Thoracic aorta (tissue), 2 donors: ENCODE results near the gene IRF2BPL. TPM values are rescaled to one million over a fixed set of nuclear protein-coding genes. Genes with fewer than 3 reads are reported as not detected.

ENCODE experiments used
- ATAC-seq: fragments of 150-250 bp; one replicate; pipeline ENCODE4 v1.8.0; 2017; ENCODE audit warnings: low read depth; ENCODE audit not compliant: insufficient number of reproducible peaks, low FRiP score
- DNase-seq: peaks from one replicate; pipeline ENCODE4 v3.0.0-alpha.2; 2020; ENCODE audit warnings: low spot score
- H3K27ac ChIP-seq, 2 donors: fragments of 200-600 bp; sonication (generic); 1 replicate in 1 of 2; 2 replicates in 1 of 2; pipeline ENCODE4 v1.5.1; 2016; ENCODE audit warnings: mild to moderate bottlenecking in 2 of 2, moderate library complexity in 2 of 2
- H3K27me3 ChIP-seq: fragments of 200-600 bp; sonication (generic); replicated peaks from 2 replicates; pipeline ENCODE4 v1.6.0; 2016; ENCODE audit warnings: mild to moderate bottlenecking; ENCODE audit not compliant: insufficient read depth
- H3K36me3 ChIP-seq: fragments of 200-600 bp; sonication (generic); one replicate; pipeline ENCODE4 v1.5.1; 2016
- H3K4me1 ChIP-seq, 2 donors: fragments of 200-600 bp; sonication (generic); 1 replicate in 1 of 2; 2 replicates in 1 of 2; pipeline versions ENCODE4 v1.5.1 to v1.6.0; 2016; ENCODE audit warnings: low read depth in 2 of 2, mild to moderate bottlenecking in 1 of 2; ENCODE audit not compliant: control insufficient read depth in 1 of 2
- H3K4me3 ChIP-seq: fragments of 200-600 bp; sonication (generic); 2 replicates; pipeline ENCODE4 v1.5.1; 2016; ENCODE audit warnings: mild to moderate bottlenecking
- H3K9me3 ChIP-seq: fragments of 200-600 bp; sonication (generic); 2 replicates; pipeline ENCODE4 v1.5.1; 2016
- total RNA-seq, 2 donors: library from RNA; depleted of rRNA; stranded (reverse); fragments of >200 nt; gene quantifications; one replicate each; pipeline versions ENCODE4 v1.1.0 to v1.2.3, GENCODE V29; 2016
- TF ChIP-seq, protein P1 (sequence below): fragments of 200-600 bp; sonication (generic); IDR thresholded peaks from one replicate; pipeline ENCODE4 v1.5.1; 2019; ENCODE audit warnings: antibody characterized with exemption

The IRF2BPL gene
- total RNA-seq, 2 donors from 2014 or later: 49.6 to 69.7 TPM

DNA sequence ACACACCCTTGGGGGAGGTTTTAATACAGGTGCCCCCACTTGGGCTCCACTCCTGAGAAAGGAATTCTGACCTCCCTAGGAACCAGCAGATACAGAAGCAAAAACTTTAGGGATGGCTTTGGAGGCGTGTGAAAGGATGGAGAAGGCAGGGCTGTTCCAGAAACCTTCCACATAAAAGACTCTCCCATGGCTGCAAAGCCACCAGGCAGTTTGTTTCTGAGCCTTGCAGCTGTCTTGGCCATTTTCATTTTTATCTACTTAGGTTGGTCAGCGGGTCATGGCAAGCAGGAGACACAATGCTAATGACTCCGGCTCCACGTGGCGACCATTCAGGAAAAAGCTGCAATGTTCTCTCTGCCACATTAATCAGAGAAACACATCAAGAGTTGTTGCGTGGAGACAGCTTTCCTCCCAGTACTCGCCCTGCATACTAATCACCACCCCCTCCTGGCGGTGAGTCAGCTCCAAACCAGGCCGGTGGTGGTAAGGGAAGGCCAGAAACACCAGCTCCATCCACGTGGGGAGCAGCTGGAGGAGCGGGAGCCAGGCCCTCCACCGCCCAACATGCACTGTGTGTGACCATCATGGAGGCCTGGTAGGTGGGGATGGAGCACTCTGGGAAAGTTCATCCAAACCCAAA lies 30.9 kb upstream of the IRF2BPL start:
- H3K9me3 ChIP-seq: no peaks in the 10 kb centered on the region
- DNase-seq (no peak), ATAC-seq (no peak)

DNA sequence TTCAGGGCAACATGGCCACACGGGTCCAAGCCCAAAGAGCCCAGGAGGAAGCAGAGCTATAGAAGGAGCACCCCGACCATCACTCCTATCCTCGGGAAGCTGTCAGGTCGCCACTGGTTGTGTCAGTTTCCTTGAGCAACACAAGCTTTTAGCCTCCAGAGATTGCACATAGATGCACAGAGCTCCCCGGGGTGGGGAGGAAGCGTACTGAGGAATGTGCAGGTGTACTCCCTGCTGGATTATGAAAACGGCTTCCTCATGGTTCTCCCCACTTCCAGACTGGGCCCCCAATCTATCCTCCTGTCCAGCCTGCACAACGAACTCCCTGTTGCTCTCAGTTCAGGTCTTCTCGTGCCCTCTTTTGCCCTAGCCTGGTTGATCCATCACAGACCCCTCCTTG lies 30.3 kb upstream of the IRF2BPL start:
- H3K36me3 ChIP-seq: no peaks in the 10 kb centered on the region
- TF ChIP-seq, protein P1, sequence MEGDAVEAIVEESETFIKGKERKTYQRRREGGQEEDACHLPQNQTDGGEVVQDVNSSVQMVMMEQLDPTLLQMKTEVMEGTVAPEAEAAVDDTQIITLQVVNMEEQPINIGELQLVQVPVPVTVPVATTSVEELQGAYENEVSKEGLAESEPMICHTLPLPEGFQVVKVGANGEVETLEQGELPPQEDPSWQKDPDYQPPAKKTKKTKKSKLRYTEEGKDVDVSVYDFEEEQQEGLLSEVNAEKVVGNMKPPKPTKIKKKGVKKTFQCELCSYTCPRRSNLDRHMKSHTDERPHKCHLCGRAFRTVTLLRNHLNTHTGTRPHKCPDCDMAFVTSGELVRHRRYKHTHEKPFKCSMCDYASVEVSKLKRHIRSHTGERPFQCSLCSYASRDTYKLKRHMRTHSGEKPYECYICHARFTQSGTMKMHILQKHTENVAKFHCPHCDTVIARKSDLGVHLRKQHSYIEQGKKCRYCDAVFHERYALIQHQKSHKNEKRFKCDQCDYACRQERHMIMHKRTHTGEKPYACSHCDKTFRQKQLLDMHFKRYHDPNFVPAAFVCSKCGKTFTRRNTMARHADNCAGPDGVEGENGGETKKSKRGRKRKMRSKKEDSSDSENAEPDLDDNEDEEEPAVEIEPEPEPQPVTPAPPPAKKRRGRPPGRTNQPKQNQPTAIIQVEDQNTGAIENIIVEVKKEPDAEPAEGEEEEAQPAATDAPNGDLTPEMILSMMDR: no peak
- H3K4me1 ChIP-seq: no peaks in the 10 kb centered on the region
- H3K4me3 ChIP-seq: no peak overlapping the region
- H3K27ac ChIP-seq: no peak overlapping the region
- no peaks in the 10 kb centered on the region for H3K27me3 ChIP-seq
- DNase-seq (no peak), ATAC-seq (no peak)
- H3K9me3 ChIP-seq: no peaks in the 10 kb centered on the region

More for the DNA sequence above, 30.9 kb upstream of the IRF2BPL start:
- TF ChIP-seq, protein P1: no peak
- Histone ChIP-seq H3K4me1 (no peaks in the 10 kb centered on the region), H3K4me3 (no peak overlapping the region), H3K36me3 (no peaks in the 10 kb centered on the region), H3K27ac (no peak overlapping the region), H3K27me3 (no peaks in the 10 kb centered on the region)

DNA sequence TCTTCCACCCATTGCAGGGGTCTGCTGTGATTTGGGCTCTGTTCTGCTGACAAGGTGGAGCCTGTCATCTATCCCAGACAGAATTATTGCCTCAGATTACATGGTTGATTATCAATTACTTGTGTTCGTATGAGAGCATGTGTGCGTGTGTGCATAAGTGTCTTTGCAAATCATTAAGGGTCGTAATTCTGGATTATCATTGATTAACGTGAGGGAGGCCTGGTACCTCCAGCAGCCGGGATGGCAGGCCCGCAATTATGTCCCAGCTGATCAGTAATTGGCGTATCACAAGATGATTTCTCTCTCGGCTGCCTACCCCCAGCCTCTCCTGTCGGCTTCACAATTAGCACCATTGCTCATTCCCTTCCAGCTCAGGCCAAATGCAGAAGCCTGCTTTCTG lies 29.6 kb upstream of the IRF2BPL start:
- no peaks in the 10 kb centered on the region for H3K36me3 ChIP-seq
- ATAC-seq (no peak), DNase-seq (no peak)
- TF ChIP-seq, protein P1: no peak
- H3K9me3 ChIP-seq: no peaks in the 10 kb centered on the region
- H3K27ac ChIP-seq: no peak overlapping the region
- peaks cover 0 to 3% of the 10 kb centered on the region in 2 donors for H3K4me1 ChIP-seq
- no peak overlapping the region for H3K4me3 ChIP-seq
- no peaks in the 10 kb centered on the region for H3K27me3 ChIP-seq

DNA sequence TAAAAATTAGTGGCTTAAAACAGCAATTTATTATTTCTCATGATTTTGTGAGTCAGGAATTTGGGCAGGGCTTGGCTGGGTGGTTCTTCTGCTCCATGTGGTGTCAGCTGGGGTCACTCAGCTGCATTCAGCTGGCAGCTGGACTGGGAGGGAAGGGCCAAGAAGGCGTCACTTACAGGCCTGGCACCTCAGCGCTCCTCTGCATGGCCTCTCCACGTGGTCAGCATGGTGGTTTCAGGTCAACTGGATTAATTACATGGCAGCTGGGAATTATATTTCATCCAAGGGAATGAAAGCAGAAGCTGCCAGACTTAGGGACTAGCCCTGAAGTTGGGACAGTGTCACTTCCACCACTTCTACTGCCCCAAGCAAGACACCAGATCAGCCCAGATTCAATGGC lies 27.5 kb upstream of the IRF2BPL start:
- Histone ChIP-seq H3K4me3 (no peak overlapping the region), H3K27ac (no peak overlapping the region), H3K4me1 (peaks cover 4 to 25% of the 10 kb centered on the region in 2 donors), H3K36me3 (no peaks in the 10 kb centered on the region), H3K9me3 (no peaks in the 10 kb centered on the region), H3K27me3 (no peaks in the 10 kb centered on the region)
- ATAC-seq (no peak), DNase-seq (no peak)
- TF ChIP-seq, protein P1: no peak

GRCh38 chr14:77055306-77055705 lies 26.8 kb upstream of the IRF2BPL start:
- DNase-seq (no peak), ATAC-seq (no peak)
- Histone ChIP-seq H3K27ac (no peak overlapping the region), H3K36me3 (no peaks in the 10 kb centered on the region), H3K4me3 (no peak overlapping the region), H3K4me1 (peaks cover 11 to 32% of the 10 kb centered on the region in 2 donors), H3K9me3 (no peaks in the 10 kb centered on the region), H3K27me3 (no peaks in the 10 kb centered on the region)
- TF ChIP-seq, protein P1: no peak
